ENCODE results near the gene PSME3IP1.

Gene PSME3IP1

DNA sequence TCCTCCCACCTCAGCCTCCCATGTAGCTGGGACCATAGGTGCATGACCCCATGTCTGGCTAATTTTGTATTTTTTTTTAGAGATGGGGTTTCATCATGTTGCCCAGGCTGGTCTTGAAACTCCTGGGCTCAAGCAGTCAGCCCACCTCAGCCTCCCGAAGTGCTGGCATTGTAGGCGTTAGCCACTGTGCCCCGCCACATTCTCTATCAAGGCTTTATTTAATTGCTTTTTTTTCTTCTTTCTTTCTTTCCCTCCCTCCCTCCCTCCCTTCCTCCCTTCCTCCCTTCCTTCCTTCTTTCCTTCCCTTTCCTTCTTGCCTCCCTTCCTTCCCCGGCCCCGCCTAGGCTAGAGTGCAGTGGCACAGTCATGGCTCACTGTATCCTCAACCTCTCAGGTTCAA is 23.9 kb upstream of the PSME3IP1 start:
- TF ChIP-seq, protein P1, sequence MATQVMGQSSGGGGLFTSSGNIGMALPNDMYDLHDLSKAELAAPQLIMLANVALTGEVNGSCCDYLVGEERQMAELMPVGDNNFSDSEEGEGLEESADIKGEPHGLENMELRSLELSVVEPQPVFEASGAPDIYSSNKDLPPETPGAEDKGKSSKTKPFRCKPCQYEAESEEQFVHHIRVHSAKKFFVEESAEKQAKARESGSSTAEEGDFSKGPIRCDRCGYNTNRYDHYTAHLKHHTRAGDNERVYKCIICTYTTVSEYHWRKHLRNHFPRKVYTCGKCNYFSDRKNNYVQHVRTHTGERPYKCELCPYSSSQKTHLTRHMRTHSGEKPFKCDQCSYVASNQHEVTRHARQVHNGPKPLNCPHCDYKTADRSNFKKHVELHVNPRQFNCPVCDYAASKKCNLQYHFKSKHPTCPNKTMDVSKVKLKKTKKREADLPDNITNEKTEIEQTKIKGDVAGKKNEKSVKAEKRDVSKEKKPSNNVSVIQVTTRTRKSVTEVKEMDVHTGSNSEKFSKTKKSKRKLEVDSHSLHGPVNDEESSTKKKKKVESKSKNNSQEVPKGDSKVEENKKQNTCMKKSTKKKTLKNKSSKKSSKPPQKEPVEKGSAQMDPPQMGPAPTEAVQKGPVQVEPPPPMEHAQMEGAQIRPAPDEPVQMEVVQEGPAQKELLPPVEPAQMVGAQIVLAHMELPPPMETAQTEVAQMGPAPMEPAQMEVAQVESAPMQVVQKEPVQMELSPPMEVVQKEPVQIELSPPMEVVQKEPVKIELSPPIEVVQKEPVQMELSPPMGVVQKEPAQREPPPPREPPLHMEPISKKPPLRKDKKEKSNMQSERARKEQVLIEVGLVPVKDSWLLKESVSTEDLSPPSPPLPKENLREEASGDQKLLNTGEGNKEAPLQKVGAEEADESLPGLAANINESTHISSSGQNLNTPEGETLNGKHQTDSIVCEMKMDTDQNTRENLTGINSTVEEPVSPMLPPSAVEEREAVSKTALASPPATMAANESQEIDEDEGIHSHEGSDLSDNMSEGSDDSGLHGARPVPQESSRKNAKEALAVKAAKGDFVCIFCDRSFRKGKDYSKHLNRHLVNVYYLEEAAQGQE (IDR thresholded peaks at IDR 0.05; ENCODE audit: insufficient read depth in 1 of 2, low read depth in 2 of 2, low read length in 2 of 2): no peak

DNA sequence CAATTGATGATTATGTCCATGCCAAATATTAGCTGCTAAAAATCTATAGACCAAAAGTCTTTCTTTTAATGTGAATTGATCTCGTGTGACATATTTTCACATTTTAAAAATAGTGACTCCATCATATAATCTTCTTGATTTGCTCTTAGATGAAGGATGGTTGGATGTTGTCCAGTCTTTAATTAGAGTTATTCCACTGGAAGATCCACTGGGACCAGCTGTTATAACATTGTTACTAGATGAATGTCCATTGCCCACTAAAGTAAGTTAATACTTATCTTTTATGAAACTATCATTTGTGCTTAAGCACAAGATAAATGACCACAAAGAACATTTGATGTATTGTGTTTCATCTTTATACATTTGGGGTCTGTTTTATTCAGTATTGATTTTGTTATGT is 23.1 kb upstream of the PSME3IP1 start:
- TF ChIP-seq POLR2AphosphoS5 (IDR thresholded peaks at IDR 0.05; ENCODE audit: low read depth, low read length): no peak
- TF ChIP-seq, protein P1 (IDR thresholded peaks at IDR 0.05; ENCODE audit: insufficient read depth in 1 of 2, low read depth in 2 of 2, low read length in 2 of 2): no peak
- TF ChIP-seq FOXP2 (optimal IDR thresholded peaks at IDR 0.05; ENCODE audit: borderline replicate concordance, extremely low read depth, extremely low read length, insufficient read depth): no peak
- TF ChIP-seq TAF1 (IDR thresholded peaks at IDR 0.05; ENCODE audit: borderline replicate concordance, insufficient read depth, low read length): no peak
- no peak for TF ChIP-seq SIN3A (IDR thresholded peaks at IDR 0.05; ENCODE audit: borderline replicate concordance, insufficient read depth, low read length)

DNA sequence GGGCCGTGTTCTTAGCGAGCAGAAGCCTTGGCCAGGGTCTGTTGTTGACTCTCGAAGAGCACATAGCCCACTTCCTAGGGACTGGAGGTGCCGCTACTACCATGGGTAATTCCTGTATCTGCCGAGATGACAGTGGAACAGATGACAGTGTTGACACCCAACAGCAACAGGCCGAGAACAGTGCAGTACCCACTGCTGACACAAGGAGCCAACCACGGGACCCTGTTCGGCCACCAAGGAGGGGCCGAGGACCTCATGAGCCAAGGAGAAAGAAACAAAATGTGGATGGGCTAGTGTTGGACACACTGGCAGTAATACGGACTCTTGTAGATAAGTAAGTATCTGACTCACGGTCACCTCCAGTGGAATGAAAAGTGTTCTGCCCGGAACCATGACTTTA is 18.8 kb upstream of the PSME3IP1 start:
- TF ChIP-seq FOXP2 (optimal IDR thresholded peaks at IDR 0.05; ENCODE audit: borderline replicate concordance, extremely low read depth, extremely low read length, insufficient read depth) (no peak), SIN3A (IDR thresholded peaks at IDR 0.05; ENCODE audit: borderline replicate concordance, insufficient read depth, low read length) (no peak)

DNA sequence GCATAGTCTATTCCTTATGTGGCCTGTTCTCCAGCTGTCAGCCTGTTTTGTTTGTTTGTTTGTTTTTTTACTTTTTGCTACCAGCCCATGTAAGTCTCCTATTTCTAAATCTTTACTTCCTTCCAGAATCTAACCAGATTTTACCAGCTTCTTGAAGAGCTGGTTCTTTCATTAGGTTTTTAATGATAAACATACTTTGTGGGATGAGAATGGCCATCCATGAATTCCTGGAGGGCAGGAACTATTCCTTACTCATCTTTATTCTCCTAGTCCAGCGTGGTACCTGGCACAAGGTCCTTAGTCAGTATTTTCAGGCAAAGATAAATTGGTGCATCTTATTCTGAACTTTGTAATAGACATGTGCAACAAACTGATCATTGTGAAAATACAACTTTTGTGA is 17.6 kb upstream of the PSME3IP1 start:
- TF ChIP-seq POLR2AphosphoS5 (IDR thresholded peaks at IDR 0.05; ENCODE audit: low read depth, low read length) (no peak), FOXP2 (optimal IDR thresholded peaks at IDR 0.05; ENCODE audit: borderline replicate concordance, extremely low read depth, extremely low read length, insufficient read depth) (no peak), SIN3A (IDR thresholded peaks at IDR 0.05; ENCODE audit: borderline replicate concordance, insufficient read depth, low read length) (no peak), TAF1 (IDR thresholded peaks at IDR 0.05; ENCODE audit: borderline replicate concordance, insufficient read depth, low read length) (no peak)
- TF ChIP-seq, protein P1 (IDR thresholded peaks at IDR 0.05; ENCODE audit: insufficient read depth in 1 of 2, low read depth in 2 of 2, low read length in 2 of 2): no peak

DNA sequence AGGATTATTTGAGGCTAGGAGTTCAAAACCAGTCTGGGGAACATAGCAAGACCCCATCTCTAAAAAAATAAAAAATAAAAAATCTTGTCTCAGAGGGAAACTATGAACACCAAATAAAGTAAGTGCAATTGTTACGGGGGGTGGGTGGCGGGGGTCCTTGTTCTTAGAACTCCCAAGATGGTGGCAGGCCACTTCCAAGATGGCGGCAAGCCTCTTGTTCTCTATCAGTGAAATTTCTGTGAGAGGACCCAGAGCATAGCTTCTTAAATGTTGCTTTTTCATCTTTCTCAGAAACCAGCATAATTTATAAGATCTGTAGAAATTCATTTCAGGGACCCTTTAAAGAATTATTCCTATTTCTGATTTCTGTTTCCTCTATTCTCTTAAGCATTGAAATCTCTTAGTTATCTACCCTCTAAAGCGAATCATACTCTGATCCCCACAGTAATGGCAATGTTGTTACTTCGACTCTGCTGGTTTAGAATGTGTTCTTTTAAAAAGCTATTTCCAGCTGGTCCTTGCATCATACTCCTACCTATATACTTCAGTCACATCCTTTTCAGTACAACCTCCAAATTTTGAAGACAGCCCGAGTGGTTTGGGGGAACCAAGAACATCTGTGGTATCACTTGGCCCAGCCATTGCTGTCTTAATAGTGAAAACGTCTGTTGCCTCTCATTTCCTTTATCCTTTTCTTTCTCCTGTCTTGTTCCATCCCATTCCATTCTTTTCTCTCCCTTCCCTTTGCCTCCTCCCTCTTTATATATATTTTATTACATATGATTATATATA is 16.5 kb upstream of the PSME3IP1 start:
- TF ChIP-seq, protein P1 (IDR thresholded peaks at IDR 0.05; ENCODE audit: insufficient read depth in 1 of 2, low read depth in 2 of 2, low read length in 2 of 2): no peak
- TF ChIP-seq FOXP2 (optimal IDR thresholded peaks at IDR 0.05; ENCODE audit: borderline replicate concordance, extremely low read depth, extremely low read length, insufficient read depth) (no peak), SIN3A (IDR thresholded peaks at IDR 0.05; ENCODE audit: borderline replicate concordance, insufficient read depth, low read length) (no peak), POLR2AphosphoS5 (IDR thresholded peaks at IDR 0.05; ENCODE audit: low read depth, low read length) (no peak), TAF1 (IDR thresholded peaks at IDR 0.05; ENCODE audit: borderline replicate concordance, insufficient read depth, low read length) (no peak)

Measured in PFSK-1 (cell line).